HG03432 (cell line): Measurements from ENCODE around the gene SAMD4A.

Experiments used
- ATAC-seq: cut with Tn5 transposase; IDR thresholded peaks from one replicate; pipeline ENCODE4 v1.9.1; 2021; ENCODE audit warnings: mild to moderate bottlenecking, moderate library complexity; ENCODE audit not compliant: unreplicated experiment

The SAMD4A gene

GRCh38 chr14:54718046-54718445, 151.1 kb downstream of the SAMD4A start:
- no peak for ATAC-seq

- no peak for ATAC-seq
Measured at GRCh38 chr14:54719406-54719805, 152.5 kb downstream of the SAMD4A start.

GRCh38 chr14:54722791-54723432, 156.0 kb downstream of the SAMD4A start:
- ATAC-seq = no peak

- ATAC-seq = no peak
Measured at GRCh38 chr14:54724123-54724522, 157.2 kb downstream of the SAMD4A start.

- ATAC-seq = no peak
Measured at GRCh38 chr14:54724676-54725325, 157.9 kb downstream of the SAMD4A start.

GRCh38 chr14:54725998-54726397, 159.1 kb downstream of the SAMD4A start:
- no peak for ATAC-seq

- no peak for ATAC-seq
Measured at GRCh38 chr14:54727929-54728328, 161.0 kb downstream of the SAMD4A start.

GRCh38 chr14:54728700-54729527, 162.0 kb downstream of the SAMD4A start:
- ATAC-seq = no peak

GRCh38 chr14:54730156-54730961, 163.4 kb downstream of the SAMD4A start:
- ATAC-seq = peak; percentile 98

GRCh38 chr14:54734966-54735365, 168.0 kb downstream of the SAMD4A start:
- ATAC-seq = no peak

- no peak for ATAC-seq
Measured at GRCh38 chr14:54735424-54735823, 168.5 kb downstream of the SAMD4A start.

GRCh38 chr14:54737132-54737711, 170.3 kb downstream of the SAMD4A start:
- ATAC-seq = no peak

GRCh38 chr14:54738009-54738408, 171.1 kb downstream of the SAMD4A start:
- no peak for ATAC-seq

GRCh38 chr14:54739514-54739913, 172.6 kb downstream of the SAMD4A start:
- ATAC-seq = no peak

GRCh38 chr14:54742492-54743350, 175.8 kb downstream of the SAMD4A start:
- no peak for ATAC-seq

GRCh38 chr14:54743382-54743781, 176.5 kb downstream of the SAMD4A start:
- no peak for ATAC-seq

- no peak for ATAC-seq
Measured at GRCh38 chr14:54746019-54746418, 179.1 kb downstream of the SAMD4A start.

GRCh38 chr14:54747616-54748015, 180.7 kb downstream of the SAMD4A start:
- no peak for ATAC-seq

GRCh38 chr14:54749180-54749579, 182.3 kb downstream of the SAMD4A start:
- ATAC-seq = no peak

GRCh38 chr14:54749727-54750126, 182.8 kb downstream of the SAMD4A start:
- ATAC-seq = no peak
